Measurements from ENCODE around the gene CBL.

Gene CBL

GRCh38 chr11:119332111-119332765 lies 126.1 kb downstream of the CBL start:
- no peak for DNase-seq (ENCODE audit: low read depth in 2 of 2)

DNA sequence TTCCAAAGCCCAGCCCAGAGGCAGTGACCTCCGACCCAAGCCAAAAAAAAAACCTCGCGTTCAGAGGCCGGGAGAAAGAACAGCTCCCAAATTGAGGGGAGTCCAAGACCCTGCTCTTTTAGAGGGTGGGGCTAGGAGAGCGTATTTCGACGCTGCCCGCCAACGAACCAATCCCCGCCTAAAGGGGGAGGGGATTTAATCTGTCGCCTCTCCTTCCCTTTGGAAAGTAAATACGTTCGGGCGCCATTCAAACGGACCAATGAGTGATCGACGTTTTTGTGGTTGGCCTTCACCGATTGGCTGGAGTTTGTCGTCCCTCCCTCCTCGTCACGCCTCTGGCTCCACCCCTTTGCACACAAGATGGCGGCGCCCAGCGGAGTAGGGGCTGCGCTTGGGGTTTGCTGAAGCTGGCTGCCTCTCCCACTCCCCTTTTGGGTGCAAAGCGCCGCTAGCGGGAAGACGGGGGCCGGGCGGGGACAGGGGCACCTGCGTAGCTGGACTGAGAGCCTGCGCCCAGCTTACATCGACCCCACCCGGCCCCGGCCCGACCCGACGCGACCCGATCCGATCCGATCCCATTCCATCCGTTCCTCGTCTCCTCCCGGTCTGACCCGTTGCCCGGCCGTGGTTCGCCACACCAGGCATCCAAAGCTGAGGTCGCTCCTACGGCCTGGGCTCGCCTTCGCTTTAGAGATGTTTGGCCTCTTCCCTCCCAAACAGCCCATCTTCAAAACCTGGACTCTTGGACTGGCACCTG lies 128.2 kb downstream of the CBL start, which contains the start of gene RNF26:
RNF26 (plus strand) TSS at position 354 of the 757 bp plus-strand sequence. CDS start 596 bp downstream, outside the sequence.
- DNase-seq (ENCODE audit: low read depth in 2 of 2) = peak; percentile 87 to 92

GRCh38 chr11:119335091-119335654 lies 129.0 kb downstream of the CBL start:
- no peak for DNase-seq (ENCODE audit: low read depth in 2 of 2)

GRCh38 chr11:119335655-119336543 lies 129.8 kb downstream of the CBL start:
- no peak for DNase-seq (ENCODE audit: low read depth in 2 of 2)

DNA sequence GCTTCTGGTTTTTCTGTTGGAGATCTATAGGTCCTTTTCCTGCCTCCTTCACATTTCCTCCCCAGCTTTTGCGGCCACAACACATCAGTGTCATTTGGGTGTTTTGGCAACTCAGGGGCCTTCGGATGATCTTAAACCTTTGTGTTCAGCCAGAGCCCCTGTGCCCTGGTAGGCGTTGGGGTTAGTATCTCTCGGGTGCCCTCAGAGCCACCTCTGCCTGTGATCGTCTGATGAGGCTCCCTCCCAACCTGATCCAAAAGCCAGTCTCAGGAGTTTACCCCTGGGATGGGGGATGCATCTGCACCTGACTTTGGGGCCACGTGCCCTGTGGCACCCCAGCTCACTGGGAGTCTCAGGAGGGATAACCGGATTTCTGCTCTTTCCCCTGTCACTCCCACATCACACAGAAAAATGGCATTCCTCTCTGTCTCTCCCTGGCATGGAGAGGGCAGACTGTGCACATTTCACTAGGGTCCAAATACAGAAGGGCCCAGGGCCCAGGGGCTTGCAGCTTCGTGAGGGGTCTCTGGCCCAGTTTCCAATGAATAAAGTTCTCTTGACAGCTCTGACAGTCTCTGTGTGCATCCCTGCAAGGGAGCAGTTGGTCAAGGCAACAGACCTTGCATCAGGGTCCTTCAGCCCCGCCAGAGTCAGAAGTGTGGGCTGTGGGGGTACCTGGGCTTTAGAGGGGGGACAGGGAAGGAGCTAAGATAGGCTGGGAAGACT lies 130.8 kb downstream of the CBL start:
- no peak for DNase-seq (ENCODE audit: low read depth in 2 of 2)

DNA sequence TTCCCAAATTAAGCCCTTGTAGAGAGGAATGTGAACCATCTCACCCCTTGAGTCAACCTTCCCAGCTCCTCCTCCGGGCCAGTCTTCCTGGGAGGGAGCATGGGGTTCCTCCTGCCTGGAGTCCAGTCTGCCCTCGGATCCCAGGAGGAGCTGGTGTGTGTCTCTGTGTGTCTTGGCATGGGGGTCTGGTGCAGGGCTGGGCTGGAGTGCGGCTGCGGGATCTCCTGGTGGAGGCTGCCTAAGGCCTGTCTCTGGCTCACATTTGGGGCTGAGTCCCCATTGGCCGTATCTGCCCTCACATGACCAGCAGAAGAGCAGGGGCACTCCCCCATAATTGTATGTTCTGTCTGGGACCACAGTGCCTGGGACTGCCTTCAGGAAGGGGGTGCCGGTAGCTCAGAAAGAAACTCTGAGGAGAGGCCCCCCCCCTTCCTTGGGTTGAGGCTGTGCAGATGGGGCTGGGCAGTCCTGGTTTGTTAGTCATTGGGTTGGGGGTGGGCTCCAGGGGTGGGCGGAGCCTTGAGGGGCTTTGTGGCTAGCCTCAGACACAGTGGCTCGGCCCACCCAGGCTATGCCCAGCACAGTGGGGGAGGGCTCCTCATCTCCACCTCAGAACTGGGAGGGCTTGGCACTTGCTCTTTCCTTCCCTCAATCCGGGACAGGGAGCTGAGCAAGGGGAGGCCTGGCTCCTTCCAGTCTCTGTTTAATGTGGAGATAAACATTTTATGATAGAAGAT lies 131.6 kb downstream of the CBL start:
- DNase-seq (ENCODE audit: low read depth in 2 of 2) = no peak

- peak in 1 of 2 donors; percentile 36 for DNase-seq (ENCODE audit: low read depth in 2 of 2)
Observed at GRCh38 chr11:119338318-119338890, 132.3 kb downstream of the CBL start.

DNA sequence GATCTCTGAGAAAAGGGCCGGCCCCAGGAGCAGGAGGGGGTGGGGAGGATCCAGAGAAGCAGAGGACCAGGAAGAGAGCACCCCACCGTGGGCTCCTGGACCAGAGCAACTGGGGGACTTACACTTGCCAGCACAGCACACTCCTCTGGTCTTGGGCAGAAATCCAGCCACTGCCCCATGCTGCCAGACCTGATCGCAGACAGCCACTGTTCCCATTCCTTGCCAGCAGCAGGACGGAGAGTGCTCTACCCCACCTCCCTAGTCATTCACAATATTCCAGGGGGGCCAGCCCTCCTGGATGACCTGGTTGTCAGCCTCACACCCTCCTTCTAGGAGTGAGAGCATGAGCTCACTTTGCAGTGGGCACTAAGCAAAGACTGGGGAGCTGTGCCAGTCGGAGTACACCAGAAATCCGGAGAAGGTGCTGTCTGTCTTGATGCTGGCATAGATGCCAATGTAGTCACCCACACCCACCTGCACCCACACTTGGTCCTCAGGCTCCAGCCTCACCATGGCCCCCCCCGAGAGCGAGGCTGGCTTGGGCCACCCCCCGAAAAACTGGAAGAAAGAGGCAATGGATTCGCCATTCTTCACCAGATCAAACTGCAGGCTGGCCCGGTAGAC lies 132.9 kb downstream of the CBL start:
- no peak for DNase-seq (ENCODE audit: low read depth in 2 of 2)

GRCh38 chr11:119339589-119340334 lies 133.6 kb downstream of the CBL start:
- no peak for DNase-seq (ENCODE audit: low read depth in 2 of 2)

GRCh38 chr11:119340335-119341221 lies 134.4 kb downstream of the CBL start, which contains the start of gene C1QTNF5:
C1QTNF5 (minus strand) TSS chr11:119340883; CDS start chr11:119340397, 486 bp downstream.
- no peak for DNase-seq (ENCODE audit: low read depth in 2 of 2)

GRCh38 chr11:119341222-119342022 lies 135.3 kb downstream of the CBL start:
- DNase-seq (ENCODE audit: low read depth in 2 of 2) = no peak

DNA sequence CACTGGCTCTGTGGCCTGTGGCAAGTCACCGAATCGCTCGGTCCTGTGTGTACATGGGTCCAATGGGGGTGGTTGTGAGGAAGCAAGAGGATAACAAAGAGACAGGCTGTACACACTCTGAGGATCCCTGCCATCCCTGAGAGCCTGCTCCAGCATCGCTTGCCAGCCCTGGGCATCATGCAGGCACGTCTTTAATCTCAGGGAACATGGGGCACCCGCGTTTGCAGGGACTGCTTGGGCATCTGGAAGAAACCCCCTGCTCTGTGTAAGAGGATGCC lies 135.8 kb downstream of the CBL start:
- no peak for DNase-seq (ENCODE audit: low read depth in 2 of 2)

GRCh38 chr11:119342362-119343130 lies 136.4 kb downstream of the CBL start:
- DNase-seq (ENCODE audit: low read depth in 2 of 2) = no peak

- DNase-seq (ENCODE audit: low read depth in 2 of 2) = no peak
Observed at GRCh38 chr11:119343726-119344125, 137.6 kb downstream of the CBL start.

- no peak for DNase-seq (ENCODE audit: low read depth in 2 of 2)
Observed at GRCh38 chr11:119344291-119345010, 138.3 kb downstream of the CBL start.

DNA sequence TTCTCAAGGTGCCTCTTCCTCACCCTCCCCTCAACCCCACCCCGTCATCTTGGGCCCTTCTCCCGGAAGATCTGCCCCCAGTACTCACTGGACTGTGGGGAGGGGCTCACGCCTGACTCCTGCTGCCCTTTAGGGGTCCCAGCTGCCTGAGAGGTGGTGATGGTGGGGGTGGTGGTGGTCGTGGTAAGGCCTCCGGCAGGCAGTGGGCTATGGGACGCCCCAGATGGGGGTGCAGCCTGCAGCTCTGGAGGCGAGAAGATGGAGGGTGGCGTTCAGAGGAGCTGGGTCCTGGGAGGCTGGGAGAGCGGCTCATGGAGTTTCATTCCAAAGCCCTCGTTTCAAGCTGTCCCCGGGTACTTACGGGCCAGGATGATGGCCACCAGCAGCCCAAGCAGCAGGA lies 139.5 kb downstream of the CBL start:
- no peak for DNase-seq (ENCODE audit: low read depth in 2 of 2)

Data from activated CD8-positive, alpha-beta memory T cell treated with anti-CD3 and anti-CD28 coated beads for 4 hours (primary cell).